Keratinocyte (primary cell): ENCODE measurements around the gene PDZD2. TPM values are rescaled to one million over a fixed set of nuclear protein-coding genes. Genes with fewer than 3 reads are reported as not detected.

Experiments
- DNase-seq: peaks from one replicate; pipeline ENCODE4 v3.0.0-alpha.2; 2011; ENCODE audit warnings: low read depth, missing footprints, low spot score
- FAIRE-seq: peaks from 2 replicates; lab custom pipeline; 2011; peaks lifted over from hg19 to GRCh38; lab: Jason Lieb, UNC
- H2AFZ ChIP-seq: 2 replicates; pipeline ENCODE4 v1.6.0; 2012; ENCODE audit warnings: low read length, control low read depth, inconsistent platforms; ENCODE audit not compliant: control insufficient read depth
- H3K27ac ChIP-seq: 2 replicates; pipeline ENCODE4 v1.5.1; 2011; ENCODE audit warnings: low read length; ENCODE audit not compliant: control insufficient read depth, insufficient read depth
- H3K27me3 ChIP-seq: 3 replicates; pipeline ENCODE4 v1.6.0; 2011; ENCODE audit warnings: low read length; ENCODE audit not compliant: control insufficient read depth, insufficient read depth; ENCODE audit errors: extremely low read depth
- H3K36me3 ChIP-seq, 2 experiments: 2 replicates in 1 of 2; 3 replicates in 1 of 2; pipeline ENCODE4 v1.5.1; 2011; ENCODE audit warnings: low read length in 2 of 2, mild to moderate bottlenecking in 1 of 2; ENCODE audit not compliant: control insufficient read depth in 2 of 2, insufficient read depth in 2 of 2; ENCODE audit errors: extremely low read depth in 1 of 2
- H3K4me1 ChIP-seq: 3 replicates; pipeline ENCODE4 v1.5.1; 2011; ENCODE audit warnings: low read length; ENCODE audit not compliant: control insufficient read depth, insufficient read depth; ENCODE audit errors: extremely low read depth
- H3K4me2 ChIP-seq: 3 replicates; pipeline ENCODE4 v1.6.0; 2011; ENCODE audit warnings: low read depth, low read length; ENCODE audit not compliant: control insufficient read depth, insufficient read depth; ENCODE audit errors: extremely low read depth
- H3K4me3 ChIP-seq, 3 experiments: fragments of 200-600 bp in 1 of 3; sonication (generic) in 1 of 3; 2 replicates in 2 of 3; 3 replicates in 1 of 3; pipeline ENCODE4 v1.5.1; 2011 to 2016; ENCODE audit warnings: low read length in 3 of 3, mild to moderate bottlenecking in 3 of 3, control low read depth in 2 of 3, inconsistent platforms in 1 of 3, low read depth in 1 of 3, mixed read lengths in 1 of 3, mixed run types in 1 of 3, moderate library complexity in 1 of 3; ENCODE audit not compliant: control insufficient read depth in 2 of 3, insufficient read depth in 2 of 3; ENCODE audit errors: extremely low read depth in 1 of 3
- H3K79me2 ChIP-seq: 2 replicates; pipeline ENCODE4 v1.6.0; 2012; ENCODE audit warnings: low read length; ENCODE audit not compliant: control insufficient read depth, insufficient read depth
- H3K9ac ChIP-seq: 3 replicates; pipeline ENCODE4 v1.6.0; 2011; ENCODE audit warnings: low read length; ENCODE audit not compliant: control insufficient read depth, insufficient read depth; ENCODE audit errors: extremely low read depth
- H3K9me1 ChIP-seq: 3 replicates; pipeline ENCODE4 v1.6.0; 2011; ENCODE audit warnings: low read length; ENCODE audit not compliant: control insufficient read depth, insufficient read depth; ENCODE audit errors: extremely low read depth
- H3K9me3 ChIP-seq: 2 replicates; pipeline ENCODE4 v1.5.1; 2012; ENCODE audit warnings: low read depth, low read length; ENCODE audit not compliant: control insufficient read depth
- H4K20me1 ChIP-seq: 3 replicates; pipeline ENCODE4 v1.6.0; 2011; ENCODE audit warnings: low read length; ENCODE audit not compliant: control insufficient read depth, insufficient read depth; ENCODE audit errors: extremely low read depth
- CTCF ChIP-seq, 3 experiments: IDR thresholded peaks in 1 of 3; conservative IDR thresholded peaks in 1 of 3; optimal IDR thresholded peaks in 1 of 3; 2 replicates in 2 of 3; 3 replicates in 1 of 3; pipeline versions ENCODE3 to v1.5.1; 2011; ENCODE audit warnings: low read length in 3 of 3, mild to moderate bottlenecking in 3 of 3, moderate library complexity in 2 of 3, control low read depth in 1 of 3, inconsistent platforms in 1 of 3; ENCODE audit not compliant: insufficient read depth in 2 of 3; ENCODE audit errors: extremely low read depth in 1 of 3
- EZH2 ChIP-seq: IDR thresholded peaks from one replicate; pipeline ENCODE4 v1.6.1; 2012; ENCODE audit warnings: inconsistent platforms, mild to moderate bottlenecking, low read length, moderate library complexity
- dilution Hi-C: fragments of 300-500 bp; cut with MboI; formaldehyde crosslinking; loops from one replicate; pipeline ENCODE4 v1.7.0; 2020; ENCODE audit warnings: low sequenced_read_pairs; ENCODE audit not compliant: extremely low pct_ligation_motif_present
- polyA plus RNA-seq, 5 experiments: library from polyadenylated mRNA; depleted of rRNA in 3 of 5; stranded (reverse) in 3 of 5; stranded (forward) in 1 of 5; unstranded in 1 of 5; fragments of >200 nt; gene quantifications; 1 replicate in 1 of 5; 2 replicates in 3 of 5; 3 replicates in 1 of 5; pipeline versions ENCODE4 v1.2.1 to v1.2.3, GENCODE V29; 2011 to 2012; ENCODE audit warnings: missing spikeins in 2 of 5, low read depth in 1 of 5, low replicate concordance in 1 of 5

Gene PDZD2
- polyA plus RNA-seq, 1 donor (not counting 4 experiments of a cell fraction or from before 2014, with no cell fraction given) = 7.3 TPM

GRCh38 chr5:32135086-32135485, 496.2 kb downstream of the PDZD2 start:
- Histone ChIP-seq H3K36me3 (peaks cover 8 to 9% of the 10 kb centered on the region in 2 experiments), H3K9ac (no peak overlapping the region), H4K20me1 (no peaks in the 10 kb centered on the region), H3K4me1 (no peaks in the 10 kb centered on the region), H3K27me3 (no peaks in the 10 kb centered on the region), H3K9me1 (no peaks in the 10 kb centered on the region), H2AFZ (no peak overlapping the region), H3K4me2 (no peak overlapping the region), H3K27ac (no peak overlapping the region), H3K79me2 (peaks cover 21% of the 10 kb centered on the region), H3K4me3 (no peak overlapping the region), H3K9me3 (no peaks in the 10 kb centered on the region)
- no peak for DNase-seq
- no peak for TF ChIP-seq EZH2
- FAIRE-seq = no peak
- dilution Hi-C loops = no loop called here

- Histone ChIP-seq H3K27me3 (no peaks in the 10 kb centered on the region), H3K9me1 (no peaks in the 10 kb centered on the region), H3K9ac (no peak overlapping the region), H3K4me1 (no peaks in the 10 kb centered on the region), H2AFZ (no peak overlapping the region), H3K79me2 (peaks cover 28% of the 10 kb centered on the region), H4K20me1 (no peaks in the 10 kb centered on the region), H3K4me3 (no peak overlapping the region), H3K4me2 (no peak overlapping the region), H3K36me3 (peaks cover 9% of the 10 kb centered on the region in 2 experiments), H3K27ac (no peak overlapping the region), H3K9me3 (no peaks in the 10 kb centered on the region)
- DNase-seq (no peak), FAIRE-seq (no peak)
- dilution Hi-C loops = no loop called here
- TF ChIP-seq CTCF (optimal IDR thresholded peaks at IDR 0.05 in 1 of 3, IDR thresholded peaks at IDR 0.05 in 1 of 3, conservative IDR thresholded peaks at IDR 0.05 in 1 of 3; ENCODE audit: extremely low read depth in 1 of 3, insufficient read depth in 2 of 3, low read length in 3 of 3) = no peak
- TF ChIP-seq EZH2 = no peak
Observed at GRCh38 chr5:32136342-32136741, 497.4 kb downstream of the PDZD2 start.

- no peaks in the 10 kb centered on the region for H4K20me1 ChIP-seq
Observed at GRCh38 chr5:32138839-32139493, 500.0 kb downstream of the PDZD2 start.

More at GRCh38 chr5:32138839-32139493, 500.0 kb downstream of the PDZD2 start:
- DNase-seq = no peak
- H3K9ac ChIP-seq = no peak overlapping the region
- no peaks in the 10 kb centered on the region for H3K27me3 ChIP-seq
- no peaks in the 10 kb centered on the region for H3K9me3 ChIP-seq
- H3K27ac ChIP-seq = no peak overlapping the region
- no peaks in the 10 kb centered on the region for H3K4me1 ChIP-seq
- peaks cover 5 to 9% of the 10 kb centered on the region in 2 experiments for H3K36me3 ChIP-seq
- H3K9me1 ChIP-seq = no peaks in the 10 kb centered on the region
- no peak overlapping the region for H3K4me3 ChIP-seq
- no peak for TF ChIP-seq CTCF (optimal IDR thresholded peaks at IDR 0.05 in 1 of 3, IDR thresholded peaks at IDR 0.05 in 1 of 3, conservative IDR thresholded peaks at IDR 0.05 in 1 of 3; ENCODE audit: extremely low read depth in 1 of 3, insufficient read depth in 2 of 3, low read length in 3 of 3)
- no peak for TF ChIP-seq EZH2
- no peak overlapping the region for H3K4me2 ChIP-seq
- dilution Hi-C loops = no loop called here
- no peak overlapping the region for H2AFZ ChIP-seq
- peaks cover 30% of the 10 kb centered on the region for H3K79me2 ChIP-seq
- no peak for FAIRE-seq
